Activated CD8-positive, alpha-beta memory T cell treated with anti-CD3 and anti-CD28 coated beads, Interleukin-2, amount 10 ng/mL, durations not matched to agents 7 days and 5 days (primary cell): ENCODE results near the gene MMP28. TPM values are rescaled to one million over a fixed set of nuclear protein-coding genes. Genes with fewer than 3 reads are reported as not detected.

Experiments used
- ATAC-seq: fragments of 150-1000 bp; cut with Tn5 transposase; one replicate; pipeline ENCODE4 v1.10.0; 2021; ENCODE audit warnings: moderate library complexity
- CTCF ChIA-PET: fragments of 350-600 bp; sonication (Branson Sonifier 250); formaldehyde crosslinking; loops from one replicate; lab custom pipeline; 2021; ENCODE audit warnings: antibody characterized with exemption; lab: Charles Lee
- DNase-seq: peaks from one replicate; pipeline ENCODE4 v3.0.0-alpha.2; 2020
- H3K27ac Mint-ChIP-seq: one replicate; pipeline ENCODE4 v1.8.0; 2021; ENCODE audit warnings: mild to moderate bottlenecking, mixed read lengths
- H3K27me3 Mint-ChIP-seq: one replicate; pipeline ENCODE4 v1.8.0; 2021; ENCODE audit warnings: mixed read lengths
- H3K36me3 Mint-ChIP-seq: one replicate; pipeline ENCODE4 v1.8.0; 2021; ENCODE audit warnings: mild to moderate bottlenecking, mixed read lengths
- H3K4me1 Mint-ChIP-seq: one replicate; pipeline ENCODE4 v1.8.0; 2021; ENCODE audit warnings: mixed read lengths
- H3K4me3 Mint-ChIP-seq: one replicate; pipeline ENCODE4 v1.8.0; 2021; ENCODE audit warnings: mild to moderate bottlenecking, moderate library complexity, mixed read lengths
- H3K9me3 Mint-ChIP-seq: one replicate; pipeline ENCODE4 v1.8.0; 2022; ENCODE audit warnings: low read depth, mixed read lengths
- total RNA-seq, 2 experiments: library from RNA; stranded (reverse); gene quantifications; one replicate each; pipeline ENCODE4 v1.2.3, GENCODE V29; 2021

Gene MMP28
- total RNA-seq, 2 experiments from 2014 or later: not detected

GRCh38 chr17:35793257-35793656, 2.2 kb downstream of the MMP28 start:
- DNase-seq (no peak), ATAC-seq (no peak)
- Mint-ChIP-seq H3K36me3 (no peaks in the 10 kb centered on the region), H3K9me3 (no peaks in the 10 kb centered on the region), H3K27me3 (peaks cover 70% of the 10 kb centered on the region), H3K27ac (no peak overlapping the region), H3K4me1 (peaks cover 15% of the 10 kb centered on the region), H3K4me3 (no peak overlapping the region)
- CTCF ChIA-PET: interaction anchor here (3.9 to 11.7 kb wide), 2 partner anchors 12 to 30 kb away, joined by 15 to 106 read pairs; partner anchors contain the start of gene C17orf50

GRCh38 chr17:35791681-35792350, 3.6 kb downstream of the MMP28 start:
- CTCF ChIA-PET: interaction anchor here (1.0 to 11.7 kb wide), 3 partner anchors 14 to 29 kb away, joined by 4 to 106 read pairs (median 5); partner anchors contain the start of genes C17orf50 and TAF15
- no peak overlapping the region for H3K27ac Mint-ChIP-seq

GRCh38 chr17:35790841-35791240, 4.6 kb downstream of the MMP28 start:
- Mint-ChIP-seq H3K27ac (no peak overlapping the region), H3K9me3 (no peaks in the 10 kb centered on the region), H3K4me3 (no peak overlapping the region), H3K4me1 (peaks cover 10% of the 10 kb centered on the region), H3K27me3 (peaks cover 63% of the 10 kb centered on the region), H3K36me3 (no peaks in the 10 kb centered on the region)
- ATAC-seq (no peak), DNase-seq (no peak)
- CTCF ChIA-PET: interaction anchor here (1.0 to 11.7 kb wide), 2 partner anchors 13 to 28 kb away, joined by 4 to 106 read pairs; partner anchors contain the start of gene C17orf50

More at GRCh38 chr17:35791681-35792350, 3.6 kb downstream of the MMP28 start:
- peaks cover 67% of the 10 kb centered on the region for H3K27me3 Mint-ChIP-seq
- H3K36me3 Mint-ChIP-seq: no peaks in the 10 kb centered on the region
- no peak overlapping the region for H3K4me3 Mint-ChIP-seq
- no peaks in the 10 kb centered on the region for H3K9me3 Mint-ChIP-seq
- H3K4me1 Mint-ChIP-seq: peaks cover 15% of the 10 kb centered on the region
- no peak for DNase-seq
- ATAC-seq: no peak

GRCh38 chr17:35788477-35789368, 6.7 kb downstream of the MMP28 start:
- ATAC-seq (no peak), DNase-seq (no peak)
- Mint-ChIP-seq H3K9me3 (no peaks in the 10 kb centered on the region), H3K4me3 (no peak overlapping the region), H3K4me1 (no peaks in the 10 kb centered on the region), H3K27me3 (peaks cover 46% of the 10 kb centered on the region), H3K36me3 (no peaks in the 10 kb centered on the region), H3K27ac (no peak overlapping the region)
- CTCF ChIA-PET: interaction anchor here (0.8 to 6.7 kb wide), 6 partner anchors 12 to 233 kb away, joined by 3 to 31 read pairs (median 4); partner anchors contain the start of gene TAF15

GRCh38 chr17:35786941-35787432, 8.5 kb downstream of the MMP28 start:
- Mint-ChIP-seq H3K36me3 (no peaks in the 10 kb centered on the region), H3K27me3 (peaks cover 40% of the 10 kb centered on the region), H3K27ac (no peak overlapping the region), H3K9me3 (no peaks in the 10 kb centered on the region), H3K4me3 (no peak overlapping the region), H3K4me1 (no peaks in the 10 kb centered on the region)
- CTCF ChIA-PET: interaction anchor here (1.6 to 6.7 kb wide), 2 partner anchors 8 to 23 kb away, joined by 4 to 31 read pairs; partner anchors contain the start of gene MMP28
- DNase-seq (no peak), ATAC-seq (no peak)

- CTCF ChIA-PET: interaction anchor here (1.3 to 6.7 kb wide), 2 partner anchors 18 to 21 kb away, joined by 4 to 31 read pairs; no protein-coding TSS in a partner anchor
- no peaks in the 10 kb centered on the region for H3K4me1 Mint-ChIP-seq
- no peaks in the 10 kb centered on the region for H3K9me3 Mint-ChIP-seq
- H3K27me3 Mint-ChIP-seq: peaks cover 47% of the 10 kb centered on the region
- no peak overlapping the region for H3K27ac Mint-ChIP-seq
- ATAC-seq (no peak), DNase-seq (no peak)
- H3K36me3 Mint-ChIP-seq: no peaks in the 10 kb centered on the region
- H3K4me3 Mint-ChIP-seq: no peak overlapping the region
Measured at GRCh38 chr17:35784895-35785294, 10.5 kb downstream of the MMP28 start.

- H3K4me3 Mint-ChIP-seq: no peak overlapping the region
- DNase-seq (no peak), ATAC-seq (no peak)
- CTCF ChIA-PET: interaction anchor here (2.0 to 5.1 kb wide), 3 partner anchors 10 to 16 kb away, joined by 5 to 36 read pairs (median 15); partner anchors contain the start of gene MMP28
- no peaks in the 10 kb centered on the region for H3K9me3 Mint-ChIP-seq
- H3K4me1 Mint-ChIP-seq: no peaks in the 10 kb centered on the region
- no peak overlapping the region for H3K27ac Mint-ChIP-seq
- H3K36me3 Mint-ChIP-seq: no peaks in the 10 kb centered on the region
- peaks cover 53% of the 10 kb centered on the region for H3K27me3 Mint-ChIP-seq
Measured at GRCh38 chr17:35780950-35781349, 14.5 kb downstream of the MMP28 start.

GRCh38 chr17:35778641-35779196, 16.7 kb downstream of the MMP28 start:
- ATAC-seq (no peak), DNase-seq (no peak)
- CTCF ChIA-PET: interaction anchor here (0.9 to 5.1 kb wide), 4 partner anchors 12 to 230 kb away, joined by 3 to 36 read pairs (median 4); no protein-coding TSS in a partner anchor
- Mint-ChIP-seq H3K27ac (no peak overlapping the region), H3K36me3 (no peaks in the 10 kb centered on the region), H3K4me3 (no peak overlapping the region), H3K4me1 (no peaks in the 10 kb centered on the region), H3K27me3 (peaks cover 63% of the 10 kb centered on the region), H3K9me3 (no peaks in the 10 kb centered on the region)

- CTCF ChIA-PET: interaction anchor here (1.2 kb wide), 2 partner anchors 12 to 33 kb away, joined by 4 to 8 read pairs; partner anchors contain the start of gene TAF15
- Mint-ChIP-seq H3K4me1 (no peaks in the 10 kb centered on the region), H3K27ac (no peak overlapping the region), H3K9me3 (no peaks in the 10 kb centered on the region), H3K36me3 (no peaks in the 10 kb centered on the region), H3K4me3 (no peak overlapping the region), H3K27me3 (peaks cover 57% of the 10 kb centered on the region)
- ATAC-seq (no peak), DNase-seq (no peak)
Measured at GRCh38 chr17:35775583-35775982, 19.9 kb downstream of the MMP28 start.

GRCh38 chr17:35775039-35775438, 20.4 kb downstream of the MMP28 start:
- Mint-ChIP-seq H3K27me3 (peaks cover 57% of the 10 kb centered on the region), H3K9me3 (no peaks in the 10 kb centered on the region), H3K4me1 (no peaks in the 10 kb centered on the region), H3K4me3 (no peak overlapping the region), H3K27ac (no peak overlapping the region), H3K36me3 (no peaks in the 10 kb centered on the region)
- DNase-seq (no peak), ATAC-seq (no peak)
- CTCF ChIA-PET: interaction anchor here (1.2 kb wide), 2 partner anchors 11 to 33 kb away, joined by 4 to 8 read pairs; partner anchors contain the start of gene TAF15

- DNase-seq (no peak), ATAC-seq (no peak)
- no peak overlapping the region for H3K27ac Mint-ChIP-seq
- H3K4me3 Mint-ChIP-seq: no peak overlapping the region
- no peaks in the 10 kb centered on the region for H3K36me3 Mint-ChIP-seq
- H3K9me3 Mint-ChIP-seq: no peaks in the 10 kb centered on the region
- H3K4me1 Mint-ChIP-seq: no peaks in the 10 kb centered on the region
- H3K27me3 Mint-ChIP-seq: peaks cover 54% of the 10 kb centered on the region
- CTCF ChIA-PET: interaction anchor here (1.2 to 1.8 kb wide), 2 partner anchors 11 kb away, joined by 6 to 8 read pairs; no protein-coding TSS in a partner anchor
Measured at GRCh38 chr17:35774499-35774898, 20.9 kb downstream of the MMP28 start.

GRCh38 chr17:35773679-35774425, 21.6 kb downstream of the MMP28 start:
- no peak for DNase-seq
- no peak for ATAC-seq
- Mint-ChIP-seq H3K27me3 (peaks cover 49% of the 10 kb centered on the region), H3K9me3 (no peaks in the 10 kb centered on the region), H3K27ac (no peak overlapping the region), H3K4me3 (no peak overlapping the region), H3K36me3 (no peaks in the 10 kb centered on the region), H3K4me1 (no peaks in the 10 kb centered on the region)
- CTCF ChIA-PET: interaction anchor here (1.8 kb wide), 1 partner anchor 10 kb away, joined by 6 read pairs; no protein-coding TSS in a partner anchor
